ENCODE data around the gene CPXM2. TPM values are rescaled to one million over a fixed set of nuclear protein-coding genes. Genes with fewer than 3 reads are reported as not detected.

CPXM2 gene
- total RNA-seq, 1 experiment from 2014 or later, result not detected

- BruUV-seq (replicated peaks), result no TSS peak
- Mint-ChIP-seq H3K27me3 (ENCODE audit: unreplicated experiment) (peaks cover 68% of the 10 kb centered on the region), H3K4me1 (ENCODE audit: low read depth, unreplicated experiment) (no peaks in the 10 kb centered on the region), H3K36me3 (ENCODE audit: insufficient read depth, unreplicated experiment) (no peaks in the 10 kb centered on the region), H3K9me3 (ENCODE audit: low read depth, unreplicated experiment) (no peaks in the 10 kb centered on the region), H3K4me3 (ENCODE audit: low read depth, unreplicated experiment) (no peak overlapping the region), H3K27ac (ENCODE audit: unreplicated experiment) (no peak overlapping the region)
- intact Hi-C loops (cut with micrococcal nuclease; ENCODE audit: unreplicated experiment), result no loop called here
- CTCF ChIA-PET, result no interaction called here
- no peak for DNase-seq
- TF ChIP-seq, protein P1, sequence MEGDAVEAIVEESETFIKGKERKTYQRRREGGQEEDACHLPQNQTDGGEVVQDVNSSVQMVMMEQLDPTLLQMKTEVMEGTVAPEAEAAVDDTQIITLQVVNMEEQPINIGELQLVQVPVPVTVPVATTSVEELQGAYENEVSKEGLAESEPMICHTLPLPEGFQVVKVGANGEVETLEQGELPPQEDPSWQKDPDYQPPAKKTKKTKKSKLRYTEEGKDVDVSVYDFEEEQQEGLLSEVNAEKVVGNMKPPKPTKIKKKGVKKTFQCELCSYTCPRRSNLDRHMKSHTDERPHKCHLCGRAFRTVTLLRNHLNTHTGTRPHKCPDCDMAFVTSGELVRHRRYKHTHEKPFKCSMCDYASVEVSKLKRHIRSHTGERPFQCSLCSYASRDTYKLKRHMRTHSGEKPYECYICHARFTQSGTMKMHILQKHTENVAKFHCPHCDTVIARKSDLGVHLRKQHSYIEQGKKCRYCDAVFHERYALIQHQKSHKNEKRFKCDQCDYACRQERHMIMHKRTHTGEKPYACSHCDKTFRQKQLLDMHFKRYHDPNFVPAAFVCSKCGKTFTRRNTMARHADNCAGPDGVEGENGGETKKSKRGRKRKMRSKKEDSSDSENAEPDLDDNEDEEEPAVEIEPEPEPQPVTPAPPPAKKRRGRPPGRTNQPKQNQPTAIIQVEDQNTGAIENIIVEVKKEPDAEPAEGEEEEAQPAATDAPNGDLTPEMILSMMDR (IDR thresholded peaks at IDR 0.05; ENCODE audit: unreplicated experiment), result no peak
These were observed 137.5 kb downstream of the CPXM2 start for GRCh38 chr10:123754123-123754522.

DNA sequence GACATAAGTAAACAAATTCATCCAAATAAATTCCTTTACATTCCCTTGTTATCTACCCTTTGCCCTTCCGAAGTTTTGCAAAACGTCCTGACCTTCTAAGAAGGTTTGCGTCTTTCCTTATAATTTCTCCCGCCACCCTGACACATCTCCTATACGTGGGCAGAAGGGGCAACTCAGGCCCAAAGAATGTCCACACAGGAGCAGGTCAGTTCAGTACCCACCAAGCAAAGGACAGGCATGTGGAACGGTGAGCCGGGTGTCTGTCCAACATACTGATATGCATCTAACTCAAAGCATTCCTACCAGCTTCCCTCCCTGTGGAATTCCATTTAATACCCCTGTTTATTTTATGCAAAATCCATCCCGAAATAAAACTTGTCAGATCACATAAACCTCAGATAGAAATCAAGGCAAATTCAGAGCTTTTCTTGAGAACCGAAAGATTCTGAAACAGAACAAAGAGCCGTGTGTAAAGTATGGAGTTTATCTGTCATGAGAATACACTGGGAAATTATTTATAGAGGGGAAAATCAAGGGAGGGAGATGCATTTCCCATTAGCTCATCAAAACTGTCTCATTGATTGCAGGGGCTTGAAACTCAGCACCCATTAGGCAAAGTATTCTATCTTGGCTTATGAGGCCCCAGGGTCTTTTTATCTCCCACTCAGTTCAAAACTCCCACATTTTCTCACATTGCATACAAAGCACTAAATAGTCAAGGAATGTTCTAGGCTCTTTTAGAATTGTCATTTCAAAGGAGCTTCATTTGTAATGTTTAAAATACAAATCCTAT lies 140.1 kb downstream of the CPXM2 start:
- H3K9me3 Mint-ChIP-seq (ENCODE audit: low read depth, unreplicated experiment), result no peaks in the 10 kb centered on the region
- H3K27ac Mint-ChIP-seq (ENCODE audit: unreplicated experiment), result no peak overlapping the region
- no peak for DNase-seq
- intact Hi-C loops (cut with micrococcal nuclease; ENCODE audit: unreplicated experiment), result no loop called here
- CTCF ChIA-PET, result no interaction called here
- BruUV-seq (replicated peaks), result no TSS peak
- no peak overlapping the region for H3K4me3 Mint-ChIP-seq (ENCODE audit: low read depth, unreplicated experiment)
- no peaks in the 10 kb centered on the region for H3K4me1 Mint-ChIP-seq (ENCODE audit: low read depth, unreplicated experiment)
- TF ChIP-seq, protein P1 (IDR thresholded peaks at IDR 0.05; ENCODE audit: unreplicated experiment), result no peak
- H3K27me3 Mint-ChIP-seq (ENCODE audit: unreplicated experiment), result peaks cover 70% of the 10 kb centered on the region
- H3K36me3 Mint-ChIP-seq (ENCODE audit: insufficient read depth, unreplicated experiment), result no peaks in the 10 kb centered on the region

DNA sequence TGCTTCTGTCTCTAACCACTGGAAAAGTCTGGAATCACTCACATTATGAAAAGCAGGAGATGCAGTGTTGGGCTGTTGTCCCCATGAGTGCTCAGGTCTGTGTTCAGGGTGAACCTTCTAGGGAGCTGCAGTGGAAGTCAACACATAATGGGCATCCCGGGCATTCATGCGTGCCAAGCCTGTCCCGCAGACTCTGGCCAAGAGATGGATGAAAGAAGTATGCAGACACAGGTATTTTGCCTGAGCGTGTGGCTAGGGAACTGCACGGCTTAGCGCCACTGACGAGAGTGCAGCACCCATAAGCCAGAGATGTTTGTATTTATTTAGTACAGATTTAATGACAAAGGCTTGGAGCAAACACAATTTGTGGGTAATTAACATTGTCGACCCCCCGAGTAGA lies 140.7 kb downstream of the CPXM2 start:
- intact Hi-C loops (cut with micrococcal nuclease; ENCODE audit: unreplicated experiment), result no loop called here
- no peak for DNase-seq
- Mint-ChIP-seq H3K36me3 (ENCODE audit: insufficient read depth, unreplicated experiment) (no peaks in the 10 kb centered on the region), H3K4me3 (ENCODE audit: low read depth, unreplicated experiment) (no peak overlapping the region), H3K4me1 (ENCODE audit: low read depth, unreplicated experiment) (no peaks in the 10 kb centered on the region), H3K27ac (ENCODE audit: unreplicated experiment) (no peak overlapping the region), H3K9me3 (ENCODE audit: low read depth, unreplicated experiment) (no peaks in the 10 kb centered on the region), H3K27me3 (ENCODE audit: unreplicated experiment) (peaks cover 76% of the 10 kb centered on the region)
- CTCF ChIA-PET, result no interaction called here
- no TSS peak for BruUV-seq (replicated peaks)
- TF ChIP-seq, protein P1 (IDR thresholded peaks at IDR 0.05; ENCODE audit: unreplicated experiment), result no peak

- DNase-seq, result no peak
- BruUV-seq (replicated peaks), result no TSS peak
- Mint-ChIP-seq H3K27me3 (ENCODE audit: unreplicated experiment) (peaks cover 73% of the 10 kb centered on the region), H3K9me3 (ENCODE audit: low read depth, unreplicated experiment) (no peaks in the 10 kb centered on the region), H3K36me3 (ENCODE audit: insufficient read depth, unreplicated experiment) (no peaks in the 10 kb centered on the region), H3K4me1 (ENCODE audit: low read depth, unreplicated experiment) (no peaks in the 10 kb centered on the region), H3K4me3 (ENCODE audit: low read depth, unreplicated experiment) (no peak overlapping the region), H3K27ac (ENCODE audit: unreplicated experiment) (no peak overlapping the region)
- CTCF ChIA-PET, result no interaction called here
- intact Hi-C loops (cut with micrococcal nuclease; ENCODE audit: unreplicated experiment), result no loop called here
- TF ChIP-seq, protein P1 (IDR thresholded peaks at IDR 0.05; ENCODE audit: unreplicated experiment), result no peak
These were observed 142.9 kb downstream of the CPXM2 start for GRCh38 chr10:123748711-123749110.

All from Calu3 (cell line).